ENCODE results near the gene PPIE. TPM values are rescaled to one million over a fixed set of nuclear protein-coding genes. Genes with fewer than 3 reads are reported as not detected.
"Not testable (repeated sequence)": the region's sequence is repeated elsewhere in the genome, so short reads cannot be mapped to it uniquely, and the experiment has no call there.

The PPIE gene
- total and polyA plus RNA-seq, 2 of the 13 experiments (the other 11 are each of a cell fraction or from before 2014, with no cell fraction given) = 15.3 to 26.3 TPM

DNA sequence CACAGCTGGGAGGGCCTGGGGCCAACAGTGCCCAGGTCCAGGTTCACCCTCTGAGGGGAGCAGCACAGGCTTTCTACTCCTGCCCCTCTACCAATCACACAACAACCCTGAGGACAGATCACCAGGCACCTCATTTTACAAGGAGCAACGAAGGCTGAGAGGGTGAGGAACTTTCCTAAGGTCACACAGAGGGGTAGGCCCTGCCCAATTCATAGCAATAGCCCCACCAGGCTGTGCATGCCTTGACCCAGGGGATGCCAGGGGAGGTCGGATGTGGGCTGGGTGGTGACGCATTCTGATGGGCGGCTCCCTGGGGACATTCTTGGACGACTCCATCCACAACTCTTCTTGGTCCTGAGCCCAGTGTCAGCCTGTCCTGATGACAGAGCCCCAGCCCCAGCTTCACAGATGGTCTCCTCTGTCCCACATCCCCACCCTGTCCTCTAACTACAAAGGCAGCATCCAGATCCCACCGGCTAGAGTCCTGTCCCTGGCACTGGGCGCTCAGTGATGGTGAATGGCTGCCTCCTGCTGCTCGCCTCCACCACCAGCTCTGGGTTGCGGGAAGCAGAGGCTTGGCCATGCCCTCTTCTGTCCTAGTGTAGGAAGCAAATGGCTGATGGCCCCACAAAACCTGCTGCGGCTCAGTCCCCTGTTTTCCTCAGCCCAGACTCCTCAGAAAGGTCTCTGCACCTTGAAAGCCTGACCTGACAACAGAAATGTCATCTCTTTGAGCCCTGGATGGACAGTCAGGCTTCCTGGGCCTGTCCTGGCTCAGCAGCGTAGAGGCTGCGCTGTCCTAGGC is 47.8 kb downstream of the PPIE start:
- peak; percentile 26 for ATAC-seq
- intact Hi-C loops (cut with micrococcal nuclease; ENCODE audit: unreplicated experiment); H4K20me1 ChIP-seq (ENCODE audit: insufficient read depth, low read length); H3K9me3 ChIP-seq (ENCODE audit: low read length); H3K27ac ChIP-seq (ENCODE audit: extremely low read length, insufficient read depth, low read length); CTCF ChIA-PET (ENCODE audit: low intra/inter-chr PET ratio, low total read pairs); DNase-seq (ENCODE audit: low spot score); POLR2A ChIA-PET; H3K4me3 ChIP-seq (replicated peaks in 1 of 3; ENCODE audit: insufficient read depth in 1 of 3, low read depth in 2 of 3, low read length in 3 of 3); H3K4me1 ChIP-seq (ENCODE audit: insufficient read depth, low read length); H3K4me2 ChIP-seq (ENCODE audit: low read depth, low read length); H2AFZ ChIP-seq (ENCODE audit: low read length); H3K9ac ChIP-seq (ENCODE audit: insufficient read depth, low read depth, low read length); H3K36me3 ChIP-seq (replicated peaks in 1 of 2; ENCODE audit: control insufficient read depth in 1 of 2, insufficient read depth in 2 of 2, low read length in 2 of 2); FAIRE-seq; BruUV-seq (replicated peaks); H3K79me2 ChIP-seq (ENCODE audit: insufficient read depth, low read length); in situ Hi-C loops (cut with HindIII; ENCODE audit: extremely low pct_ligation_motif_present, low pct_unique_long_range_greater_than_20kb): not testable (repeated sequence)
- H3K27me3 ChIP-seq (ENCODE audit: control insufficient read depth in 1 of 2, insufficient read depth in 2 of 2, low read length in 2 of 2) = peaks cover 0 to 15% of the 10 kb centered on the region in 2 experiments; a peak in 3 of 5 replicates
- WGBS (ENCODE audit: low lambda C conversion rate) = 13% methylated on average over 3 of the region's 12 CpGs
- TF ChIP-seq, protein P1, sequence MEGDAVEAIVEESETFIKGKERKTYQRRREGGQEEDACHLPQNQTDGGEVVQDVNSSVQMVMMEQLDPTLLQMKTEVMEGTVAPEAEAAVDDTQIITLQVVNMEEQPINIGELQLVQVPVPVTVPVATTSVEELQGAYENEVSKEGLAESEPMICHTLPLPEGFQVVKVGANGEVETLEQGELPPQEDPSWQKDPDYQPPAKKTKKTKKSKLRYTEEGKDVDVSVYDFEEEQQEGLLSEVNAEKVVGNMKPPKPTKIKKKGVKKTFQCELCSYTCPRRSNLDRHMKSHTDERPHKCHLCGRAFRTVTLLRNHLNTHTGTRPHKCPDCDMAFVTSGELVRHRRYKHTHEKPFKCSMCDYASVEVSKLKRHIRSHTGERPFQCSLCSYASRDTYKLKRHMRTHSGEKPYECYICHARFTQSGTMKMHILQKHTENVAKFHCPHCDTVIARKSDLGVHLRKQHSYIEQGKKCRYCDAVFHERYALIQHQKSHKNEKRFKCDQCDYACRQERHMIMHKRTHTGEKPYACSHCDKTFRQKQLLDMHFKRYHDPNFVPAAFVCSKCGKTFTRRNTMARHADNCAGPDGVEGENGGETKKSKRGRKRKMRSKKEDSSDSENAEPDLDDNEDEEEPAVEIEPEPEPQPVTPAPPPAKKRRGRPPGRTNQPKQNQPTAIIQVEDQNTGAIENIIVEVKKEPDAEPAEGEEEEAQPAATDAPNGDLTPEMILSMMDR (CRISPR knock-in tag; IDR thresholded peaks at IDR 0.05) = peak; percentile 35; the same call in 1 of the 2 replicates

DNA sequence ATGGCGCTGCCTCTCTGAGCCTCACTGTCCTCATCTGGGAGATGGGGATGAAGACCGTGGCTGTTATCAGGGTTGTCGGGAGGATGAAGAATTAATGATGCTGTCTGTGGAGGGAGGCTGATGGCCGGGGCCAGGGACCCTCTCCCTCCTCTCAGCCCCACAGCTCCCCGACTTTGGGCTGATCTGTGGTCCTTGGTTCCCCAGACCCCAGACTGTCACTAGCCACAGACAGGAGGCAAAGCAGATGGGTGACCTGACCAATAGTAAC is 48.4 kb downstream of the PPIE start:
- H3K4me3 ChIP-seq (replicated peaks in 1 of 3; ENCODE audit: insufficient read depth in 1 of 3, low read depth in 2 of 3, low read length in 3 of 3); CTCF ChIA-PET (ENCODE audit: low intra/inter-chr PET ratio, low total read pairs); H3K4me2 ChIP-seq (ENCODE audit: low read depth, low read length); H3K9me3 ChIP-seq (ENCODE audit: low read length); H4K20me1 ChIP-seq (ENCODE audit: insufficient read depth, low read length); H3K27ac ChIP-seq (ENCODE audit: extremely low read length, insufficient read depth, low read length); BruUV-seq (replicated peaks); H3K79me2 ChIP-seq (ENCODE audit: insufficient read depth, low read length); FAIRE-seq; in situ Hi-C loops (cut with HindIII; ENCODE audit: extremely low pct_ligation_motif_present, low pct_unique_long_range_greater_than_20kb); H3K36me3 ChIP-seq (replicated peaks in 1 of 2; ENCODE audit: control insufficient read depth in 1 of 2, insufficient read depth in 2 of 2, low read length in 2 of 2); POLR2A ChIA-PET; H3K9ac ChIP-seq (ENCODE audit: insufficient read depth, low read depth, low read length); intact Hi-C loops (cut with micrococcal nuclease; ENCODE audit: unreplicated experiment); ATAC-seq; H3K4me1 ChIP-seq (ENCODE audit: insufficient read depth, low read length); H2AFZ ChIP-seq (ENCODE audit: low read length); DNase-seq (ENCODE audit: low spot score): not testable (repeated sequence)
- H3K27me3 ChIP-seq (ENCODE audit: control insufficient read depth in 1 of 2, insufficient read depth in 2 of 2, low read length in 2 of 2) = peaks cover 0 to 15% of the 10 kb centered on the region in 2 experiments; a peak in 3 of 5 replicates
- 65% methylated on average over 2 of the region's 5 CpGs for WGBS (ENCODE audit: low lambda C conversion rate)
- 0 out of 2 replicates have a peak, but pooled peaks have one; percentile 38 for TF ChIP-seq ZNF629 (CRISPR knock-in tag; conservative IDR thresholded peaks at IDR 0.05)
- TF ChIP-seq, protein P2, sequence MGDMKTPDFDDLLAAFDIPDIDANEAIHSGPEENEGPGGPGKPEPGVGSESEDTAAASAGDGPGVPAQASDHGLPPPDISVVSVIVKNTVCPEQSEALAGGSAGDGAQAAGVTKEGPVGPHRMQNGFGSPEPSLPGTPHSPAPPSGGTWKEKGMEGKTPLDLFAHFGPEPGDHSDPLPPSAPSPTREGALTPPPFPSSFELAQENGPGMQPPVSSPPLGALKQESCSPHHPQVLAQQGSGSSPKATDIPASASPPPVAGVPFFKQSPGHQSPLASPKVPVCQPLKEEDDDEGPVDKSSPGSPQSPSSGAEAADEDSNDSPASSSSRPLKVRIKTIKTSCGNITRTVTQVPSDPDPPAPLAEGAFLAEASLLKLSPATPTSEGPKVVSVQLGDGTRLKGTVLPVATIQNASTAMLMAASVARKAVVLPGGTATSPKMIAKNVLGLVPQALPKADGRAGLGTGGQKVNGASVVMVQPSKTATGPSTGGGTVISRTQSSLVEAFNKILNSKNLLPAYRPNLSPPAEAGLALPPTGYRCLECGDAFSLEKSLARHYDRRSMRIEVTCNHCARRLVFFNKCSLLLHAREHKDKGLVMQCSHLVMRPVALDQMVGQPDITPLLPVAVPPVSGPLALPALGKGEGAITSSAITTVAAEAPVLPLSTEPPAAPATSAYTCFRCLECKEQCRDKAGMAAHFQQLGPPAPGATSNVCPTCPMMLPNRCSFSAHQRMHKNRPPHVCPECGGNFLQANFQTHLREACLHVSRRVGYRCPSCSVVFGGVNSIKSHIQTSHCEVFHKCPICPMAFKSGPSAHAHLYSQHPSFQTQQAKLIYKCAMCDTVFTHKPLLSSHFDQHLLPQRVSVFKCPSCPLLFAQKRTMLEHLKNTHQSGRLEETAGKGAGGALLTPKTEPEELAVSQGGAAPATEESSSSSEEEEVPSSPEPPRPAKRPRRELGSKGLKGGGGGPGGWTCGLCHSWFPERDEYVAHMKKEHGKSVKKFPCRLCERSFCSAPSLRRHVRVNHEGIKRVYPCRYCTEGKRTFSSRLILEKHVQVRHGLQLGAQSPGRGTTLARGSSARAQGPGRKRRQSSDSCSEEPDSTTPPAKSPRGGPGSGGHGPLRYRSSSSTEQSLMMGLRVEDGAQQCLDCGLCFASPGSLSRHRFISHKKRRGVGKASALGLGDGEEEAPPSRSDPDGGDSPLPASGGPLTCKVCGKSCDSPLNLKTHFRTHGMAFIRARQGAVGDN (CRISPR knock-in tag; IDR thresholded peaks at IDR 0.05) = 0 out of 2 replicates have a peak, but pooled peaks have one; percentile 9
